ENCODE data around the gene GFOD2. TPM values are rescaled to one million over a fixed set of nuclear protein-coding genes. Genes with fewer than 3 reads are reported as not detected.

Gene GFOD2
- total and polyA plus RNA-seq, 2 of the 13 experiments (the other 11 are each of a cell fraction or from before 2014, with no cell fraction given), result 11.1 to 17.2 TPM

- peak; percentile 58; the same call in 1 of the 2 replicates for TF ChIP-seq HMGXB3 (CRISPR knock-in tag; IDR thresholded peaks at IDR 0.05; ENCODE audit: borderline replicate concordance)
- peak; percentile 85 for TF ChIP-seq RFX3 (CRISPR knock-in tag; IDR thresholded peaks at IDR 0.05)
- no peak for TF ChIP-seq PITX1 (CRISPR knock-in tag; IDR thresholded peaks at IDR 0.05)
- TF ChIP-seq SOX6 (IDR thresholded peaks at IDR 0.05), result no peak
- peak; percentile 52 for TF ChIP-seq SOX6 (CRISPR knock-in tag; IDR thresholded peaks at IDR 0.05)
- peak; percentile 56 for TF ChIP-seq TAF1 (CRISPR knock-in tag; IDR thresholded peaks at IDR 0.05)
- no peak for TF ChIP-seq ELK4 (CRISPR knock-in tag; IDR thresholded peaks at IDR 0.05; ENCODE audit: borderline replicate concordance)
- TF ChIP-seq SOX13 (IDR thresholded peaks at IDR 0.05), result no peak
- TF ChIP-seq SOX13 (CRISPR knock-in tag; conservative IDR thresholded peaks at IDR 0.05 in 1 of 2, IDR thresholded peaks at IDR 0.05 in 1 of 2), result peak in 1 of 2 experiments; percentile 16; a peak in 1 of 4 replicates
- 0 out of 2 replicates have a peak, but pooled peaks have one; percentile 22 for TF ChIP-seq ZXDC (CRISPR knock-in tag; IDR thresholded peaks at IDR 0.05)
- TF ChIP-seq ZEB1 (IDR thresholded peaks at IDR 0.05; ENCODE audit: insufficient replicate concordance, low read depth), result no peak
- TF ChIP-seq MAX (IDR thresholded peaks at IDR 0.05), result no peak; the same call in 1 of the 2 replicates
- peak; percentile 82 for TF ChIP-seq SP4 (CRISPR knock-in tag; IDR thresholded peaks at IDR 0.05)
- peak; percentile 32; the same call in 1 of the 2 replicates for TF ChIP-seq CTCF (CRISPR knock-in tag; IDR thresholded peaks at IDR 0.05)
- peak; percentile 95 for TF ChIP-seq ZBTB21 (CRISPR knock-in tag; IDR thresholded peaks at IDR 0.05)
- peak; percentile 75 for TF ChIP-seq HDAC1 (CRISPR knock-in tag; IDR thresholded peaks at IDR 0.05)
- peak; percentile 55; the same call in 1 of the 2 replicates for TF ChIP-seq GATAD2A (CRISPR knock-in tag; IDR thresholded peaks at IDR 0.05)
- no peak for TF ChIP-seq ZNF543 (CRISPR knock-in tag; IDR thresholded peaks at IDR 0.05)
These were observed 58.5 kb downstream of the GFOD2 start, which contains the start of gene PARD6A (continued) for GRCh38 chr16:67660564-67661028.
